H1 (cell line): ENCODE data around the gene RCE1. TPM values are rescaled to one million over a fixed set of nuclear protein-coding genes. Genes with fewer than 3 reads are reported as not detected.

Experiments
- CHD1 ChIP-seq: IDR thresholded peaks from 2 replicates; pipeline ENCODE4 v1.6.1; 2012; ENCODE audit warnings: low read depth, low read length, improper control_type of control experiment
- EP300 ChIP-seq, 2 experiments: IDR thresholded peaks; 1 replicate in 1 of 2; 2 replicates in 1 of 2; pipeline ENCODE4 v1.6.1; 2011 to 2012; ENCODE audit warnings: low read depth in 2 of 2, low read length in 2 of 2, mild to moderate bottlenecking in 2 of 2, borderline replicate concordance in 1 of 2, inconsistent platforms in 1 of 2, moderate library complexity in 1 of 2
- GTF2F1 ChIP-seq: IDR thresholded peaks from 2 replicates; pipeline ENCODE4 v1.6.1; 2012; ENCODE audit warnings: low read depth, low read length, improper control_type of control experiment, borderline replicate concordance
- SP4 ChIP-seq: IDR thresholded peaks from 2 replicates; pipeline ENCODE4 v1.6.1; 2012; ENCODE audit warnings: low read length, inconsistent platforms
- polyA plus RNA-seq, 7 experiments: library from polyadenylated mRNA; depleted of rRNA in 3 of 7; stranded (reverse) in 5 of 7; unstranded in 2 of 7; fragments of >200 nt in 5 of 7; fragments of 200-250 nt in 2 of 7; gene quantifications; 1 replicate in 5 of 7; 2 replicates in 1 of 7; 4 replicates in 1 of 7; pipeline versions ENCODE4 v1.2.1 to v1.2.3, GENCODE V29; 2011 to 2013; ENCODE audit warnings: missing spikeins in 2 of 7, mixed read lengths in 2 of 7
- total RNA-seq: library from RNA; stranded (reverse); fragmentation: NEBNext Ultra II Directional; extraction: Animal tissue kit (Norgen Biotek cat#: 25700); gene quantifications from 2 replicates; pipeline ENCODE4 v1.2.1, GENCODE V29; 2021
- TF ChIP-seq, protein P1 (sequence below): IDR thresholded peaks from 2 replicates; pipeline ENCODE4 v1.6.1; 2012; ENCODE audit warnings: inconsistent platforms

The RCE1 gene
- total and polyA plus RNA-seq, 2 of the 8 experiments (the other 6 are each of a cell fraction or from before 2014, with no cell fraction given): 35.8 to 84.8 TPM

DNA sequence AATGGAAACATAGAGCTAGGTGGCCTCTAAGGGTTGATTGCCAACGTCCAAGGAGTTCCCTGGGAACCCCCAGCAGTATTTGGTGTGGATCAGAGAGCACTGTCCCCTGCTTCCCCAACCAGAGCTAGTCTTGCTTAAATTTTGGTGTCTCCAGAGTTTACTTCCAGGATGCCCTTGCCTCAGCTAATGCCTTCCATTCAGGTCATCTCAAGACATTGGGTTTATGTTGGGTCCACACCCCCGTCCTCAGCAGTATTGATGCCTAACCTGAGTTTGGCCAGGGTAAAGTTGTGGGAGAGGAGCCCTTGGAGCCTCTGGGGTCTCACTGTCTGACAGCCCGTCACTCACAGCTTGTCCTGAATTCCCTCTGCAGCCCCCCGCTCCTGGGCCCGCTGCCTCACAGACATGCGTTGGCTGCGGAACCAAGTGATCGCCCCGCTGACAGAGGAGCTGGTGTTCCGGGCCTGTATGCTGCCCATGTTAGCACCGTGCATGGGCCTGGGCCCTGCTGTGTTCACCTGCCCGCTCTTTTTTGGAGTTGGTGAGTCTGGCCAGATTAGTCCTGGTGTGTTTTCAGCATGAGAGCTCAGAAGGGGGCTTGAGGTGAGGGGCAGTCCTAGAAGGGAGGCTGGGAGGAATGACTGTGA is 1.4 kb downstream of the RCE1 start (continued):
- TF ChIP-seq, protein P1, sequence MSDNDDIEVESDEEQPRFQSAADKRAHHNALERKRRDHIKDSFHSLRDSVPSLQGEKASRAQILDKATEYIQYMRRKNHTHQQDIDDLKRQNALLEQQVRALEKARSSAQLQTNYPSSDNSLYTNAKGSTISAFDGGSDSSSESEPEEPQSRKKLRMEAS: no peak
- no peak for TF ChIP-seq EP300 (IDR thresholded peaks at IDR 0.05; ENCODE audit: borderline replicate concordance in 1 of 2, low read depth in 2 of 2, low read length in 2 of 2)
- TF ChIP-seq GTF2F1: no peak
- no peak for TF ChIP-seq CHD1
- no peak for TF ChIP-seq SP4
